ENCODE results near the gene GPX1. TPM values are rescaled to one million over a fixed set of nuclear protein-coding genes. Genes with fewer than 3 reads are reported as not detected.

GPX1 gene
- total and polyA plus RNA-seq, 2 experiments from 2014 or later, result 328 to 429 TPM

- H3K36me3 ChIP-seq, result no peaks in the 10 kb centered on the region
- DNase-seq (ENCODE audit: low read depth in 1 of 2, low spot score in 1 of 2), result no peak
- H3K27me3 ChIP-seq, result no peaks in the 10 kb centered on the region
- H3K4me1 ChIP-seq (ENCODE audit: low read depth), result peaks cover 7% of the 10 kb centered on the region
- no peak overlapping the region for H3K4me3 ChIP-seq
- no peaks in the 10 kb centered on the region for H3K9me3 ChIP-seq (ENCODE audit: low read depth)
- TF ChIP-seq CTCF (IDR thresholded peaks at IDR 0.05; ENCODE audit: low read depth, low read length), result no peak
- H3K27ac ChIP-seq, result no peak overlapping the region
Observed at GRCh38 chr3:49343163-49343562, 15.0 kb downstream of the GPX1 start.

GRCh38 chr3:49341996-49342395, 16.2 kb downstream of the GPX1 start:
- no peak for DNase-seq (ENCODE audit: low read depth in 1 of 2, low spot score in 1 of 2)
- Histone ChIP-seq H3K9me3 (ENCODE audit: low read depth) (no peaks in the 10 kb centered on the region), H3K27ac (no peak overlapping the region), H3K4me3 (no peak overlapping the region), H3K4me1 (ENCODE audit: low read depth) (peaks cover 7% of the 10 kb centered on the region), H3K27me3 (no peaks in the 10 kb centered on the region), H3K36me3 (no peaks in the 10 kb centered on the region)
- TF ChIP-seq CTCF (IDR thresholded peaks at IDR 0.05; ENCODE audit: low read depth, low read length), result no peak

GRCh38 chr3:49339941-49340800, 18.0 kb downstream of the GPX1 start, which contains the start of gene USP4:
Gene USP4 (minus strand): TSS chr3:49340053. CDS start chr3:49340024, 29 bp downstream.
- peak; percentile 51 for TF ChIP-seq CTCF (IDR thresholded peaks at IDR 0.05; ENCODE audit: low read depth, low read length)
- peak within 1 kb of the TSS; percentile 81 for H3K27ac ChIP-seq
- H3K27me3 ChIP-seq, result no peaks in the 10 kb centered on the region
- peak; percentile 92 to 94 for DNase-seq (ENCODE audit: low read depth in 1 of 2, low spot score in 1 of 2)
- H3K36me3 ChIP-seq, result peaks cover 3% of the 10 kb centered on the region
- peaks cover 7% of the 10 kb centered on the region for H3K4me1 ChIP-seq (ENCODE audit: low read depth)
- H3K4me3 ChIP-seq, result peak within 1 kb of the TSS; percentile 61
- H3K9me3 ChIP-seq (ENCODE audit: low read depth), result no peaks in the 10 kb centered on the region

- Histone ChIP-seq H3K27me3 (no peaks in the 10 kb centered on the region), H3K36me3 (peaks cover 9% of the 10 kb centered on the region), H3K4me1 (ENCODE audit: low read depth) (peaks cover 7% of the 10 kb centered on the region), H3K4me3 (peak overlapping the region; percentile 61), H3K9me3 (ENCODE audit: low read depth) (no peaks in the 10 kb centered on the region), H3K27ac (peak overlapping the region; percentile 81)
- TF ChIP-seq CTCF (IDR thresholded peaks at IDR 0.05; ENCODE audit: low read depth, low read length), result no peak
- DNase-seq (ENCODE audit: low read depth in 1 of 2, low spot score in 1 of 2), result no peak
Observed at GRCh38 chr3:49339581-49339940, 18.6 kb downstream of the GPX1 start.

- DNase-seq (ENCODE audit: low read depth in 1 of 2, low spot score in 1 of 2), result no peak
- Histone ChIP-seq H3K9me3 (ENCODE audit: low read depth) (no peaks in the 10 kb centered on the region), H3K4me3 (no peak overlapping the region), H3K4me1 (ENCODE audit: low read depth) (peaks cover 1% of the 10 kb centered on the region), H3K27me3 (no peaks in the 10 kb centered on the region), H3K27ac (no peak overlapping the region), H3K36me3 (peaks cover 28% of the 10 kb centered on the region)
- TF ChIP-seq CTCF (IDR thresholded peaks at IDR 0.05; ENCODE audit: low read depth, low read length), result no peak
Observed at GRCh38 chr3:49333916-49334633, 24.1 kb downstream of the GPX1 start.
